Keratinocyte (primary cell): ENCODE measurements around the gene P2RX1.

Experiments used
- CTCF ChIP-seq, 3 experiments: IDR thresholded peaks in 1 of 3; conservative IDR thresholded peaks in 1 of 3; optimal IDR thresholded peaks in 1 of 3; 2 replicates in 2 of 3; 3 replicates in 1 of 3; pipeline versions ENCODE3 to v1.5.1; 2011; ENCODE audit warnings: low read length in 3 of 3, mild to moderate bottlenecking in 3 of 3, moderate library complexity in 2 of 3, control low read depth in 1 of 3, inconsistent platforms in 1 of 3; ENCODE audit not compliant: insufficient read depth in 2 of 3; ENCODE audit errors: extremely low read depth in 1 of 3
- EZH2 ChIP-seq: IDR thresholded peaks from one replicate; pipeline ENCODE4 v1.6.1; 2012; ENCODE audit warnings: inconsistent platforms, mild to moderate bottlenecking, low read length, moderate library complexity

DNA sequence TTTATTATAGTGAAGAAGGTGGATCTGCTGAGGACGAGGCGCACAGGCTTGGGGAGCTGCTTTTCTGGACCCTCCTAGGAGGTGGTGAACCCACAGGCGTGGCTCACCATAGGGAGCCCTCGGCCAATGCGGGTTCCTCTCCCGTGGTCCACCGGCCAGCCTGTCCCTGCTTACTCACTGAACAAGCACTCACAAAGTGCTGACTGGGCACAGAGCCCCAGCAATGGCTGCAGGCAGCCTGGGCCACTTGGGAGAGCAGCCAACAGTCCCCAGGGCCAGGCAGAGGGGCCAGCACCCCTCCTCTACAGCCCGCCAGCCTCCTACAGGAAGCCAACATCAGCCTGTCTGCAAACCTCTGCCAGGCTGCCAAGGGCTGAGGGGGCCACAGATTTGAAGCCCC is 51.1 kb downstream of the P2RX1 start:
- TF ChIP-seq CTCF (optimal IDR thresholded peaks at IDR 0.05 in 1 of 3, IDR thresholded peaks at IDR 0.05 in 1 of 3, conservative IDR thresholded peaks at IDR 0.05 in 1 of 3; ENCODE audit: extremely low read depth in 1 of 3, insufficient read depth in 2 of 3, low read length in 3 of 3) (no peak), EZH2 (no peak)
